ENCODE results near the gene PIGP. TPM values are rescaled to one million over a fixed set of nuclear protein-coding genes. Genes with fewer than 3 reads are reported as not detected.
A peak's percentile ranks its signal among the peaks of the same experiment; 100 is the strongest.

PIGP gene
- total and polyA plus RNA-seq, 5 donors from 2014 or later = 11.3 to 35.3 (median 25.5) TPM

DNA sequence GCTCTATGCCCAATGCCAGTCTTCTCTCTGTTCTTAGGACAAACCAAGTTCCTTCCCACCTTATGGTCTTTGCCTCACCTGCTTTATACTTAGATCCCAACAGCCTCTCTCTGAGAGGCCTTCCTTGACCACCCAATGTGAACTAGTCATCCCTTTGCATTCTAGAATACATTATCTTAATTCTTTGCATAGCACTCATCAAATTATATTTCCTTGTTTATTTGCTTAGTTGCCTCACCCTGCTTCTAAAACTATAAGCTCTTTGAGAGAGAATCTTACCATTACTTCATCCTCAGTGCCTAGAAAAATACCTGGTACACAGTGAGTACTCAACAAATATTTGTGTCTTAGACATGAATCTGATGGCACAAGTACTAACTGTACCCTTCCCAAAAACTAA lies 8.0 kb downstream of the PIGP start:
- Histone ChIP-seq H3K9me3 (ENCODE audit: control insufficient read depth in 2 of 2, low read length in 2 of 2) (no peaks in the 10 kb centered on the region), H3K4me3 (ENCODE audit: low read depth, low read length) (no peak overlapping the region), H3K27me3 (ENCODE audit: control insufficient read depth, insufficient read depth, low read length) (no peaks in the 10 kb centered on the region), H3K4me1 (ENCODE audit: control insufficient read depth, insufficient read depth, low read length, poor library complexity, severe bottlenecking) (no peaks in the 10 kb centered on the region), H3K27ac (ENCODE audit: insufficient read depth, low read length, poor library complexity, severe bottlenecking) (no peak overlapping the region), H3K36me3 (ENCODE audit: control insufficient read depth, insufficient read depth, low read length) (peaks cover 4% of the 10 kb centered on the region)
- no peak for DNase-seq
- Mint-ChIP-seq H3K36me3 (peaks cover 19% of the 10 kb centered on the region), H3K9me3 (no peaks in the 10 kb centered on the region), H3K27ac (peak overlapping the region in 1 of 3 donors; percentile 50), H3K27me3 (no peaks in the 10 kb centered on the region), H3K4me3 (peak overlapping the region in 1 of 4 donors; percentile 77), H3K4me1 (peaks cover 1 to 6% (median 3%) of the 10 kb centered on the region in 4 donors)
- ATAC-seq (ENCODE audit: low read depth in 2 of 2) = no peak

DNA sequence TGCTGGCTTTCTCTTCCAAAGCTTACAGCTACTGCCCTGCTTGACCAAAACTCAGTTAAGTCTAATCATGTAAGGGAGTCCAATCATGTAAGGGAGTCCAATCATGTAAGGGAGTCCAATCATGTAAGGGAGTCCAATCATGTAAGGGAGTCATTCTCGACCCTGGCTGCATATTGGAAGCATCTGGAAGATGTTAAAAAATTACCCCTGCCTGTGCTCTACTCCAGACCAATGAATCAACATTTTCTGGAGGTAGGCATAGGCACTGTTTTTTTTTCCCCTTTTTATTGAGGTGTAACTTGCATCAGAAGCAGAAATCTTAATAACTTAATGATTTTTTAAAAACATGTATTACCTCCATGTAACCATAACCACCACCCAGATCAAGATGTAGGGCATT lies 9.4 kb downstream of the PIGP start:
- Mint-ChIP-seq H3K4me1 (peaks cover 0 to 5% (median 0%) of the 10 kb centered on the region in 4 donors), H3K4me3 (no peak overlapping the region), H3K27me3 (no peaks in the 10 kb centered on the region), H3K36me3 (peaks cover 14% of the 10 kb centered on the region), H3K9me3 (no peaks in the 10 kb centered on the region), H3K27ac (no peak overlapping the region)
- Histone ChIP-seq H3K27me3 (ENCODE audit: control insufficient read depth, insufficient read depth, low read length) (no peaks in the 10 kb centered on the region), H3K4me1 (ENCODE audit: control insufficient read depth, insufficient read depth, low read length, poor library complexity, severe bottlenecking) (no peaks in the 10 kb centered on the region), H3K4me3 (ENCODE audit: low read depth, low read length) (no peak overlapping the region), H3K9me3 (ENCODE audit: control insufficient read depth in 2 of 2, low read length in 2 of 2) (no peaks in the 10 kb centered on the region), H3K27ac (ENCODE audit: insufficient read depth, low read length, poor library complexity, severe bottlenecking) (no peak overlapping the region), H3K36me3 (ENCODE audit: control insufficient read depth, insufficient read depth, low read length) (no peaks in the 10 kb centered on the region)
- DNase-seq (no peak), ATAC-seq (ENCODE audit: low read depth in 2 of 2) (no peak)

DNA sequence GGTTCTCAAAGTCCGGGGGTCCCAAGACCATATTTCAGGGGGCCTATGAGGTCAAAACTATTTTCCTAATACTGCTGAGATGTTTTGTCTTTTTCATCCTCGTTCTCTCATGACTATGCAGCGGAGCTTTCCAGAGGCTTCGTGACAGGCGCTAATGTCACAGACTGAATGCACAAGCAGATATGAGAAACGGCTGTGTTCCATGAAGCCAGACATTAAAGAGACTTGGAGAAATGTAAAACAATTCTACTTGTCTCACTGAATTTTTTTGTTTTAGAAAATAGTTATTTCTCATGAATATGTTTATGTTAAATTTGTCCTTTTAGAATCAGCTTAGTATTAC lies 10.3 kb downstream of the PIGP start:
- H3K9me3 Mint-ChIP-seq = no peaks in the 10 kb centered on the region
- H3K27ac Mint-ChIP-seq = no peak overlapping the region
- Histone ChIP-seq H3K27ac (ENCODE audit: insufficient read depth, low read length, poor library complexity, severe bottlenecking) (no peak overlapping the region), H3K9me3 (ENCODE audit: control insufficient read depth in 2 of 2, low read length in 2 of 2) (no peaks in the 10 kb centered on the region), H3K4me3 (ENCODE audit: low read depth, low read length) (no peak overlapping the region), H3K4me1 (ENCODE audit: control insufficient read depth, insufficient read depth, low read length, poor library complexity, severe bottlenecking) (no peaks in the 10 kb centered on the region), H3K27me3 (ENCODE audit: control insufficient read depth, insufficient read depth, low read length) (no peaks in the 10 kb centered on the region), H3K36me3 (ENCODE audit: control insufficient read depth, insufficient read depth, low read length) (no peaks in the 10 kb centered on the region)
- H3K4me3 Mint-ChIP-seq = no peak overlapping the region
- no peak for ATAC-seq (ENCODE audit: low read depth in 2 of 2)
- H3K27me3 Mint-ChIP-seq = peaks cover 6% of the 10 kb centered on the region
- peaks cover 12% of the 10 kb centered on the region for H3K36me3 Mint-ChIP-seq
- no peak for DNase-seq
- peaks cover 0 to 5% (median 0%) of the 10 kb centered on the region in 4 donors for H3K4me1 Mint-ChIP-seq

DNA sequence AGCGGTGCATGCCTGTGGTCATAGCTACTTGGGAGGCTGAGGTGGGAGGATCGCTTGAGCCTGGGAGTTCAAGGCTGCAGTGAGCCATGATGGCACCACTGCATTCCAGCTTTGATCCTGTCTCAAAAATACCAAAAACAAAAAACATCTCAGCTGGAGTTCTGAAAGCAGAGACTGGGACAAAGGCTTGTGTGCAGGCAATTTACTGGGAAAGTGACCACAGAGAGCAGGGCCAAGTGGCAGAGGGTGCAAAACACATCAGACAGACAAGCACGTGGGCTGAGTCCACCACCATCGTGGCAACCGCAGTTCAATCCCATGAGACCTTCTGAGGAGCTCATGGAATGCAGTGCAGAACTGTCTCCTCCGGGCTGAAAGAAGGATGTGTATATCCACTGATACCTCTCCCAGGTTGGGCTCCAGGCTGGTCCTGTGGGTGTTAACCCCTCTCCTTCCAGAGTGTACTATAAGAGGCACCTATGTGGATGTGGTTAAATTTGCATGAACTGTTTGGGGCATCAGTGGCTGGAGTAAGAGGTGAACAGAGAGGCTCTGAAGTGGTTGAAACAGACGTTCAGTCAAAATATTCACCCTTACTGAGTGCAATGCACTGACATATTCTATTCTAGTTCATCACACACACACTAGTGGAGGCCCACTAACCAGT lies 10.8 kb downstream of the PIGP start:
- no peaks in the 10 kb centered on the region for H3K36me3 ChIP-seq (ENCODE audit: control insufficient read depth, insufficient read depth, low read length)
- peak overlapping the region in 1 of 3 donors; percentile 25 for H3K27ac Mint-ChIP-seq
- H3K27me3 Mint-ChIP-seq = peaks cover 6% of the 10 kb centered on the region
- no peak for DNase-seq
- peaks cover 12% of the 10 kb centered on the region for H3K36me3 Mint-ChIP-seq
- no peak for ATAC-seq (ENCODE audit: low read depth in 2 of 2)
- no peaks in the 10 kb centered on the region for H3K4me1 ChIP-seq (ENCODE audit: control insufficient read depth, insufficient read depth, low read length, poor library complexity, severe bottlenecking)
- H3K9me3 Mint-ChIP-seq = no peaks in the 10 kb centered on the region
- peaks cover 0 to 5% (median 0%) of the 10 kb centered on the region in 4 donors for H3K4me1 Mint-ChIP-seq
- no peaks in the 10 kb centered on the region for H3K9me3 ChIP-seq (ENCODE audit: control insufficient read depth in 2 of 2, low read length in 2 of 2)
- H3K4me3 ChIP-seq (ENCODE audit: low read depth, low read length) = no peak overlapping the region
- no peak overlapping the region for H3K27ac ChIP-seq (ENCODE audit: insufficient read depth, low read length, poor library complexity, severe bottlenecking)
- H3K4me3 Mint-ChIP-seq = no peak overlapping the region
- H3K27me3 ChIP-seq (ENCODE audit: control insufficient read depth, insufficient read depth, low read length) = no peaks in the 10 kb centered on the region

DNA sequence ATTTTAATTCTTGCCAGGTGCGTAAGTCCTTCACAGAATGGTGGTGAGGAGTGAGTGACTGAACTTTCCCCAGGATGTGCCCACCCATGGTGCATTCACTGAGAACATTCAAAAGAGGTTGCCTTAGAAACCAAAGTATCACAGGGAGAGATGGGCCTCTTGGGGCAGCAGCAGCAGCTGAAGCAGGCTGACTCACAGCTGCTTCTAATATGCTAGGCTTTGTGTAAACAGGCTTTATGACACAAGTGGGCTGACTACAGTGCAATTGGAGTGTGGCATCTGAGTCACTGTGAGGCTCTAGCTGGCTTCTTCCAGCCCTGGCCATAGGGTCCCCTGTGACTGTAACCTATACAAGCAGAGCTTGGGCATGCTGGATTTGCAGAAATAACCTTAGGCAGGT lies 12.6 kb downstream of the PIGP start:
- peak overlapping the region in 1 of 3 donors; percentile 48 for H3K27ac Mint-ChIP-seq

DNA sequence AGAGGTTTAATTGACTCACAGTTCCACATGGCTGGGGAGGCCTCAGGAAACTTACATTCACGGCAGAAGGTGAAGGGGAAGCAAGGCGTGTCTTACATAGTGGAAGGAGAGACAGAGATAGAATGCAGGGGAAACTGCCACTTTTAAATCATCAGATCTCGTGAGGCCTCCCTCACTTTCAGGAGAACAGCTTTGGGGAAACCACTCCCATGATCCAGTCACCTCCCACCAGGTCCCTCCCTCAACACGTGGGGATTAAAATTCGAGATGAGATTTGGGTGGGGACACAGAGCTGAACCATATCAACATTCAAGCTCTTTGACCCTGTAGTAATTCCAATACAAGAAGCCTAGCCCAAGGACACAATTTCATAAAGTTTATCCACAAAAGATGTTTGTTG lies 13.7 kb downstream of the PIGP start:
- no peak for ATAC-seq (ENCODE audit: low read depth in 2 of 2)
- H3K4me3 Mint-ChIP-seq = no peak overlapping the region

More for the DNA sequence above, 12.6 kb downstream of the PIGP start:
- Mint-ChIP-seq H3K4me3 (no peak overlapping the region), H3K27me3 (peaks cover 7% of the 10 kb centered on the region), H3K9me3 (peaks cover 0 to 2% (median 0%) of the 10 kb centered on the region in 7 donors), H3K4me1 (no peaks in the 10 kb centered on the region), H3K36me3 (peaks cover 9% of the 10 kb centered on the region)
- Histone ChIP-seq H3K27me3 (ENCODE audit: control insufficient read depth, insufficient read depth, low read length) (no peaks in the 10 kb centered on the region), H3K27ac (ENCODE audit: insufficient read depth, low read length, poor library complexity, severe bottlenecking) (no peak overlapping the region), H3K4me1 (ENCODE audit: control insufficient read depth, insufficient read depth, low read length, poor library complexity, severe bottlenecking) (no peaks in the 10 kb centered on the region), H3K36me3 (ENCODE audit: control insufficient read depth, insufficient read depth, low read length) (no peaks in the 10 kb centered on the region), H3K9me3 (ENCODE audit: control insufficient read depth in 2 of 2, low read length in 2 of 2) (no peaks in the 10 kb centered on the region), H3K4me3 (ENCODE audit: low read depth, low read length) (no peak overlapping the region)
- DNase-seq (no peak), ATAC-seq (ENCODE audit: low read depth in 2 of 2) (peak; percentile 42 to 55)

DNA sequence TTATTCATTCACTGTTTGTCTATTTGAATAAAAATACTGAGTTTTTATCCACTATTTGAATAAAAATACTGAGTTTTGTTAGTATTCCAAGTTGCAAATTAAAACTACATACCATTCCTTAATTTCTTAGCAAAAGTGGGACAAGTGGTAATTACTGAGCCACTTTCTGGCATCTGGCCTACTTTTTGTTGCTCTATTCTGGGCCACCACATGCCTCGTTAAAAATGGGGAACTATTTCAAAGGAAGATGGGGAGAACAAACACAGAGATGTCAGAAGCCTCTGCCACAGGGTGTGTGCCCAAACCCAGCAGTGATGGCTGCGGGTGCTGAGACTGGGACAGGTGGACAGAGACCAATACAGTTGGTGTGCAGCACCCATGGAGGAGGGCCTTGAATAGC lies 14.6 kb downstream of the PIGP start:
- Mint-ChIP-seq H3K4me3 (no peak overlapping the region), H3K4me1 (no peaks in the 10 kb centered on the region), H3K36me3 (no peaks in the 10 kb centered on the region), H3K27me3 (peaks cover 12% of the 10 kb centered on the region), H3K9me3 (peaks cover 0 to 2% (median 0%) of the 10 kb centered on the region in 7 donors), H3K27ac (no peak overlapping the region)
- Histone ChIP-seq H3K27me3 (ENCODE audit: control insufficient read depth, insufficient read depth, low read length) (peaks cover 3% of the 10 kb centered on the region), H3K4me1 (ENCODE audit: control insufficient read depth, insufficient read depth, low read length, poor library complexity, severe bottlenecking) (no peaks in the 10 kb centered on the region), H3K36me3 (ENCODE audit: control insufficient read depth, insufficient read depth, low read length) (no peaks in the 10 kb centered on the region), H3K4me3 (ENCODE audit: low read depth, low read length) (no peak overlapping the region), H3K9me3 (ENCODE audit: control insufficient read depth in 2 of 2, low read length in 2 of 2) (no peaks in the 10 kb centered on the region), H3K27ac (ENCODE audit: insufficient read depth, low read length, poor library complexity, severe bottlenecking) (no peak overlapping the region)
- no peak for DNase-seq
- no peak for ATAC-seq (ENCODE audit: low read depth in 2 of 2)

More for the DNA sequence above, 13.7 kb downstream of the PIGP start:
- no peak overlapping the region for H3K27ac Mint-ChIP-seq
- Histone ChIP-seq H3K27me3 (ENCODE audit: control insufficient read depth, insufficient read depth, low read length) (peaks cover 3% of the 10 kb centered on the region), H3K9me3 (ENCODE audit: control insufficient read depth in 2 of 2, low read length in 2 of 2) (no peaks in the 10 kb centered on the region), H3K36me3 (ENCODE audit: control insufficient read depth, insufficient read depth, low read length) (no peaks in the 10 kb centered on the region), H3K4me1 (ENCODE audit: control insufficient read depth, insufficient read depth, low read length, poor library complexity, severe bottlenecking) (no peaks in the 10 kb centered on the region), H3K27ac (ENCODE audit: insufficient read depth, low read length, poor library complexity, severe bottlenecking) (no peak overlapping the region), H3K4me3 (ENCODE audit: low read depth, low read length) (no peak overlapping the region)
- no peaks in the 10 kb centered on the region for H3K4me1 Mint-ChIP-seq
- H3K9me3 Mint-ChIP-seq = peaks cover 0 to 2% (median 0%) of the 10 kb centered on the region in 7 donors
- H3K36me3 Mint-ChIP-seq = peaks cover 4% of the 10 kb centered on the region
- no peak for DNase-seq
- peaks cover 12% of the 10 kb centered on the region for H3K27me3 Mint-ChIP-seq

DNA sequence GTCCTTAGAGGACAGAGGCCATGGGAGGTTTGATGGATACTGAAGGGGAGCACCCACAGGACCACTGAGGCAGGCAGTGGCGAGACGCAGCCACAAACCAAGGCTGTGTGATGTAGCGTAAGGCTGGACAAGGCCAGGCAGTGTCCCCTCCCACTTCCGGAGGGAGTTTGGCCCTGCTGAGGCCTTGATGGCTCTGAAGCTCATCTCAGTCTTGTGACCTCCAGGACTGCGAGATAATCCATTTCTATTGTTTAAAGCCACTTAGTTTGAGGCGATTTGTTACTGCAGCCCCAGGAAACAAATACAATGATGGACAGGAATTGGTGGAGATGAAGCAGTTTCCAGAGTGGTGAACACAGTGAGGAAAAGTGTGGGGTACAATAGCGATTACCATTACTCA lies 15.3 kb downstream of the PIGP start:
- Histone ChIP-seq H3K9me3 (ENCODE audit: control insufficient read depth in 2 of 2, low read length in 2 of 2) (no peaks in the 10 kb centered on the region), H3K27ac (ENCODE audit: insufficient read depth, low read length, poor library complexity, severe bottlenecking) (no peak overlapping the region), H3K27me3 (ENCODE audit: control insufficient read depth, insufficient read depth, low read length) (peaks cover 3% of the 10 kb centered on the region), H3K36me3 (ENCODE audit: control insufficient read depth, insufficient read depth, low read length) (no peaks in the 10 kb centered on the region), H3K4me1 (ENCODE audit: control insufficient read depth, insufficient read depth, low read length, poor library complexity, severe bottlenecking) (no peaks in the 10 kb centered on the region), H3K4me3 (ENCODE audit: low read depth, low read length) (no peak overlapping the region)
- Mint-ChIP-seq H3K9me3 (peaks cover 0 to 2% (median 0%) of the 10 kb centered on the region in 7 donors), H3K4me1 (no peaks in the 10 kb centered on the region), H3K27ac (no peak overlapping the region), H3K27me3 (peaks cover 12% of the 10 kb centered on the region), H3K4me3 (no peak overlapping the region), H3K36me3 (no peaks in the 10 kb centered on the region)
- ATAC-seq (ENCODE audit: low read depth in 2 of 2) (no peak), DNase-seq (no peak)
